WERI-Rb-1 (cell line): ENCODE data around the gene GMDS.
A peak's percentile ranks its signal among the peaks of the same experiment; 100 is the strongest.

ENCODE experiments used
- DNase-seq: peaks from one replicate; pipeline ENCODE4 v3.0.0-alpha.2; 2020
- H3K27ac ChIP-seq: fragments of 250-450 bp; sonication (Bioruptor Pico); 2 replicates; pipeline ENCODE4 v1.5.1; 2020; ENCODE audit warnings: mild to moderate bottlenecking, moderate library complexity
- H3K27me3 ChIP-seq: fragments of 250-450 bp; sonication (Bioruptor Pico); 2 replicates; pipeline ENCODE4 v1.5.1; 2021; ENCODE audit warnings: mild to moderate bottlenecking, low read depth, moderate library complexity; ENCODE audit not compliant: insufficient read depth, severe bottlenecking
- H3K36me3 ChIP-seq: fragments of 250-450 bp; sonication (Bioruptor Pico); 2 replicates; pipeline ENCODE4 v1.5.1; 2020; ENCODE audit warnings: mild to moderate bottlenecking, moderate library complexity
- H3K4me3 ChIP-seq: 2 replicates; pipeline ENCODE4 v1.5.1; 2011; ENCODE audit warnings: low read depth, mild to moderate bottlenecking, control low read depth, low read length
- H3K9me3 ChIP-seq: fragments of 250-450 bp; sonication (Bioruptor Pico); 2 replicates; pipeline ENCODE4 v1.5.1; 2021; ENCODE audit warnings: mild to moderate bottlenecking, moderate library complexity; ENCODE audit not compliant: severe bottlenecking
- TF ChIP-seq, protein P1 (sequence below): IDR thresholded peaks from 2 replicates; pipeline ENCODE4 v1.5.1; 2011; ENCODE audit warnings: low read depth, mild to moderate bottlenecking, control low read depth, inconsistent platforms, low read length

GMDS gene

GRCh38 chr6:2245103-2245876, at the start of gene GMDS:
Gene GMDS, minus strand, starts transcription at chr6:2245605.
- DNase-seq, result peak; percentile 93
- H3K4me3 ChIP-seq, result peak within 1 kb of the TSS; percentile 94

GRCh38 chr6:2285510-2285909, 40.1 kb upstream of the GMDS start:
- peaks cover 13% of the 10 kb centered on the region for H3K9me3 ChIP-seq
- no peak for DNase-seq
- TF ChIP-seq, protein P1, sequence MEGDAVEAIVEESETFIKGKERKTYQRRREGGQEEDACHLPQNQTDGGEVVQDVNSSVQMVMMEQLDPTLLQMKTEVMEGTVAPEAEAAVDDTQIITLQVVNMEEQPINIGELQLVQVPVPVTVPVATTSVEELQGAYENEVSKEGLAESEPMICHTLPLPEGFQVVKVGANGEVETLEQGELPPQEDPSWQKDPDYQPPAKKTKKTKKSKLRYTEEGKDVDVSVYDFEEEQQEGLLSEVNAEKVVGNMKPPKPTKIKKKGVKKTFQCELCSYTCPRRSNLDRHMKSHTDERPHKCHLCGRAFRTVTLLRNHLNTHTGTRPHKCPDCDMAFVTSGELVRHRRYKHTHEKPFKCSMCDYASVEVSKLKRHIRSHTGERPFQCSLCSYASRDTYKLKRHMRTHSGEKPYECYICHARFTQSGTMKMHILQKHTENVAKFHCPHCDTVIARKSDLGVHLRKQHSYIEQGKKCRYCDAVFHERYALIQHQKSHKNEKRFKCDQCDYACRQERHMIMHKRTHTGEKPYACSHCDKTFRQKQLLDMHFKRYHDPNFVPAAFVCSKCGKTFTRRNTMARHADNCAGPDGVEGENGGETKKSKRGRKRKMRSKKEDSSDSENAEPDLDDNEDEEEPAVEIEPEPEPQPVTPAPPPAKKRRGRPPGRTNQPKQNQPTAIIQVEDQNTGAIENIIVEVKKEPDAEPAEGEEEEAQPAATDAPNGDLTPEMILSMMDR, result no peak
- H3K27me3 ChIP-seq, result no peaks in the 10 kb centered on the region
- H3K36me3 ChIP-seq, result no peaks in the 10 kb centered on the region
- H3K27ac ChIP-seq, result no peak overlapping the region
- no peak overlapping the region for H3K4me3 ChIP-seq

More at GRCh38 chr6:2245103-2245876, at the start of gene GMDS:
- TF ChIP-seq, protein P1, result no peak
- no peaks in the 10 kb centered on the region for H3K27me3 ChIP-seq
- H3K9me3 ChIP-seq, result no peaks in the 10 kb centered on the region
- H3K36me3 ChIP-seq, result no peaks in the 10 kb centered on the region
- H3K27ac ChIP-seq, result peak within 1 kb of the TSS; percentile 41

- no peak for DNase-seq
- no peaks in the 10 kb centered on the region for H3K36me3 ChIP-seq
- no peak overlapping the region for H3K4me3 ChIP-seq
- no peaks in the 10 kb centered on the region for H3K27me3 ChIP-seq
- TF ChIP-seq, protein P1, result no peak
- H3K27ac ChIP-seq, result no peak overlapping the region
- H3K9me3 ChIP-seq, result no peaks in the 10 kb centered on the region
These were observed 30.5 kb upstream of the GMDS start for GRCh38 chr6:2275892-2276242.

DNA sequence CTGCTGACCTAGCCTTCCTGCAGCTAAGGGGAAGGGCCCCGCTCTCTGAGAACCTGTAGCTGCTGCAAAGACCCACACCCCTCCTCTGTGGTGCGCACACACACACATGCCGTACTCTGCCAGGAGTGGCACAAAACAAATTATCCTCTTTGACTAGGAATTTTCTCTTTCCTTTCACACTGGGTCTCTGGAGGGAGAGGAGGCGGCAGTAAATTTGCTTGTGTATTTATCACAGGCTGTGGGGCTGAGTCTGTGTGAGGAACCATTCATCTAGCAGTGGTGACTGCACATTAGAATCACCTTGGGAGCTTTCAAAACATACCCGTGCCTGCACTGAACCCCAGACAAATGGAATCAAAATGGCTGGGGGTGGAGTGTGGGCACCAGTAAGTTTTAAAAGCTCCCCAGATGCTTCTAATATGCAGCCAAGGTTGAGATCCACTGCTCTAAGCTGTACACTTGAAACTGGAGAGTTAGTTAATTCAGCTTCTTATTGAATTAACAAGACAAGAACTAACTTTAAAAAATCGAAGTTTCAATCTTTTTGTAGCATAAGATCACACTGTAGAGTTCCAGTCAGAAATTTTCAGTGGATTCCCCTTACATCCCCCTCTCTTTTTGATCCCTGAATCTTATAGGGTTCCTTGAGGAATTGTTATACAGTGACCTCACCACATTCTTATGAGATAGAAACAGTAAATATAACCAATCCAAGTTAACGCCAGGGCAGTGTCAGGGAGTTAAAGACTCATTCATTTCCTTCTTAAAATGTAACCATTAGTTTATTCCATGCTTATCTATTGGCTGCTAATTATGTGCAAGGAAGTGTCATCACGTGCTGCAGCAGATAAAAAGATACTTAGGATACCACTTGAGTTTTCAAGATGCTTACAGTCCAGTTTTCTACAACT, 29.8 kb upstream of the GMDS start:
- DNase-seq, result no peak
- H3K36me3 ChIP-seq, result no peaks in the 10 kb centered on the region
- H3K4me3 ChIP-seq, result no peak overlapping the region
- H3K27me3 ChIP-seq, result no peaks in the 10 kb centered on the region
- H3K27ac ChIP-seq, result no peak overlapping the region
- no peaks in the 10 kb centered on the region for H3K9me3 ChIP-seq
- TF ChIP-seq, protein P1, result no peak

- H3K27ac ChIP-seq, result no peak overlapping the region
- DNase-seq, result no peak
- no peak overlapping the region for H3K4me3 ChIP-seq
- no peaks in the 10 kb centered on the region for H3K36me3 ChIP-seq
- TF ChIP-seq, protein P1, result no peak
- no peaks in the 10 kb centered on the region for H3K9me3 ChIP-seq
- no peaks in the 10 kb centered on the region for H3K27me3 ChIP-seq
These were observed 27.3 kb upstream of the GMDS start for GRCh38 chr6:2272696-2273095.
